ENCODE measurements around the gene IGSF9. TPM values are rescaled to one million over a fixed set of nuclear protein-coding genes. Genes with fewer than 3 reads are reported as not detected.

IGSF9 gene
- total RNA-seq, 2 experiments from 2014 or later: 0.07 TPM; not detected in 1

GRCh38 chr1:159936273-159936904 is 9.0 kb downstream of the IGSF9 start:
- POLR2A ChIA-PET: interaction anchor here (0.6 to 3.0 kb wide), 2 partner anchors 12 to 70 kb away, joined by 3 to 11 read pairs; partner anchors contain the start of gene TAGLN2

DNA sequence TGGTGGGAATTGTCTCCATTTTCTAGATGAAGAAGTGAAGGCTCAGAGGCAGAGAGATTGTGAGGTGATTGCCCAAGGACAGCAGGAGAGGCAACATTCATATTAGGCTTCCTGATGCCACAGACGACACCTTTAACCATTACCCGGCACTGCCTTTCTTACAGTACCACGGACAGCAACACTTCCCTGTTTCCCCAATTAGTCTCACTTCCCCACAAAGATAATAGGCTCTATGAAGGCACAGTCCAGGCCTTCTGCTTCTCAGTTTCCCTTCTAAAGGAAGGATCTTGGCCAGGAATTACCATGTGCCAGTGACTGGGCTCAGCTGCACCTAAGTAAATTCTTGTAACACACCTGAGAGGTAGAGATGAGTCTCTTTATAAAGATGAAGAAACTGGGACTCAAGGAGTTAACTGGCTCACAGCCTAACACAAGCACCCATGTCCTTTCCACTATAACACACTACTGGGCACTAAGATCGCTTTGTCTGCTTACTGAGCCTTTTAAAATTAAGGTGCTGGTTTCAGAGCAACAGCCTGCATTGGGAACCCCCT is 9.6 kb downstream of the IGSF9 start:
- Mint-ChIP-seq H3K4me1 (ENCODE audit: low read depth) (peaks cover 3% of the 10 kb centered on the region), H3K27me3 (peaks cover 2% of the 10 kb centered on the region), H3K4me3 (no peak overlapping the region), H3K36me3 (ENCODE audit: low read depth) (no peaks in the 10 kb centered on the region), H3K9me3 (no peaks in the 10 kb centered on the region), H3K27ac (no peak overlapping the region)
- intact Hi-C loops (cut with micrococcal nuclease): loop anchor here (2.0 to 5.0 kb wide), 2 partner anchors 71 to 152 kb away; no protein-coding TSS in a partner anchor
- POLR2A ChIA-PET: interaction anchor here (0.6 to 3.0 kb wide), 2 partner anchors 11 to 21 kb away, joined by 5 to 11 read pairs; partner anchors contain the start of gene TAGLN2
- ATAC-seq (no peak), DNase-seq (no peak)
- CTCF ChIA-PET: interaction anchor here (0.9 to 21.5 kb wide), 13 partner anchors 10 to 143 kb away, joined by 3 to 374 read pairs (median 4); partner anchors contain the start of genes IGSF9 and TAGLN2
- TF ChIP-seq, protein P1, sequence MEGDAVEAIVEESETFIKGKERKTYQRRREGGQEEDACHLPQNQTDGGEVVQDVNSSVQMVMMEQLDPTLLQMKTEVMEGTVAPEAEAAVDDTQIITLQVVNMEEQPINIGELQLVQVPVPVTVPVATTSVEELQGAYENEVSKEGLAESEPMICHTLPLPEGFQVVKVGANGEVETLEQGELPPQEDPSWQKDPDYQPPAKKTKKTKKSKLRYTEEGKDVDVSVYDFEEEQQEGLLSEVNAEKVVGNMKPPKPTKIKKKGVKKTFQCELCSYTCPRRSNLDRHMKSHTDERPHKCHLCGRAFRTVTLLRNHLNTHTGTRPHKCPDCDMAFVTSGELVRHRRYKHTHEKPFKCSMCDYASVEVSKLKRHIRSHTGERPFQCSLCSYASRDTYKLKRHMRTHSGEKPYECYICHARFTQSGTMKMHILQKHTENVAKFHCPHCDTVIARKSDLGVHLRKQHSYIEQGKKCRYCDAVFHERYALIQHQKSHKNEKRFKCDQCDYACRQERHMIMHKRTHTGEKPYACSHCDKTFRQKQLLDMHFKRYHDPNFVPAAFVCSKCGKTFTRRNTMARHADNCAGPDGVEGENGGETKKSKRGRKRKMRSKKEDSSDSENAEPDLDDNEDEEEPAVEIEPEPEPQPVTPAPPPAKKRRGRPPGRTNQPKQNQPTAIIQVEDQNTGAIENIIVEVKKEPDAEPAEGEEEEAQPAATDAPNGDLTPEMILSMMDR (IDR thresholded peaks at IDR 0.05): no peak

More at GRCh38 chr1:159936273-159936904, 9.0 kb downstream of the IGSF9 start:
- TF ChIP-seq, protein P1 (IDR thresholded peaks at IDR 0.05): peak; percentile 97
- ATAC-seq: peak; percentile 96
- intact Hi-C loops (cut with micrococcal nuclease): loop anchor here (2.0 to 5.0 kb wide), 2 partner anchors 70 to 151 kb away; no protein-coding TSS in a partner anchor
- no peaks in the 10 kb centered on the region for H3K9me3 Mint-ChIP-seq
- H3K27me3 Mint-ChIP-seq: peaks cover 2% of the 10 kb centered on the region
- no peak overlapping the region for H3K4me3 Mint-ChIP-seq
- no peaks in the 10 kb centered on the region for H3K36me3 Mint-ChIP-seq (ENCODE audit: low read depth)
- DNase-seq: peak; percentile 85
- H3K4me1 Mint-ChIP-seq (ENCODE audit: low read depth): peaks cover 3% of the 10 kb centered on the region
- CTCF ChIA-PET: interaction anchor here (0.9 to 21.5 kb wide), 14 partner anchors 10 to 142 kb away, joined by 3 to 374 read pairs (median 4); partner anchors contain the start of genes IGSF9 and TAGLN2
- no peak overlapping the region for H3K27ac Mint-ChIP-seq

DNA sequence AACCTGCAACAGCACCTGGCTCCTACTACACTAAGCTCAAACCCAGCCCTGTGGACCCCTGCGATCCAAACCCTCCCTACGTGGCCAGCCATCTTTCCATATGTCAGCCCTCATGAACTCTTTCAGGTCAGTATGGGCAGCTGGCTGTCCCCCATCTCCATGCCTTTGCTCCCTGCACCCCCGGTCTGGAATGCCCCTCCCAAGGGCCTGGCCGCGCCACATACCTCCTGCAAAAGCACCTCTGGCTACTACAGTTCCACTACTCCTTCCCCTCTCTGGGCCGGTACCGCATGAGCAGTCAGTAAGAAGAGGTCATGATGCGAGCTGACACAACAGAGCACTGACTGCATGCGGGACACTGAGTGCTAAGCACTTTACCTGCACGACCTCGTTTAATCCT is 10.1 kb downstream of the IGSF9 start:
- ChIA-PET CTCF (interaction anchor here (0.9 to 21.5 kb wide), 11 partner anchors 8 to 151 kb away, joined by 3 to 374 read pairs (median 4); partner anchors contain the start of gene IGSF9), POLR2A (interaction anchor here (0.6 to 3.0 kb wide), 2 partner anchors 11 to 20 kb away, joined by 5 to 11 read pairs; partner anchors contain the start of gene TAGLN2)
- H3K36me3 Mint-ChIP-seq (ENCODE audit: low read depth): no peaks in the 10 kb centered on the region
- intact Hi-C loops (cut with micrococcal nuclease): loop anchor here (5.0 kb wide), 1 partner anchor 152 kb away; no protein-coding TSS in a partner anchor
- ATAC-seq (no peak), DNase-seq (no peak)
- H3K9me3 Mint-ChIP-seq: no peaks in the 10 kb centered on the region
- peaks cover 3% of the 10 kb centered on the region for H3K4me1 Mint-ChIP-seq (ENCODE audit: low read depth)
- no peak overlapping the region for H3K4me3 Mint-ChIP-seq
- no peak overlapping the region for H3K27ac Mint-ChIP-seq
- H3K27me3 Mint-ChIP-seq: peaks cover 2% of the 10 kb centered on the region
- TF ChIP-seq, protein P1 (IDR thresholded peaks at IDR 0.05): no peak

GRCh38 chr1:159934136-159935039 is 11.0 kb downstream of the IGSF9 start:
- ATAC-seq (no peak), DNase-seq (no peak)
- H3K9me3 Mint-ChIP-seq: no peaks in the 10 kb centered on the region
- H3K4me3 Mint-ChIP-seq: no peak overlapping the region
- H3K4me1 Mint-ChIP-seq (ENCODE audit: low read depth): peaks cover 3% of the 10 kb centered on the region
- POLR2A ChIA-PET: interaction anchor here (1.0 to 3.0 kb wide), 2 partner anchors 9 to 10 kb away, joined by 3 to 11 read pairs; partner anchors contain the start of gene TAGLN2
- H3K27ac Mint-ChIP-seq: no peak overlapping the region
- intact Hi-C loops (cut with micrococcal nuclease): loop anchor here (5.0 kb wide), 1 partner anchor 153 kb away; no protein-coding TSS in a partner anchor
- H3K27me3 Mint-ChIP-seq: peaks cover 2% of the 10 kb centered on the region
- H3K36me3 Mint-ChIP-seq (ENCODE audit: low read depth): no peaks in the 10 kb centered on the region
- TF ChIP-seq, protein P1 (IDR thresholded peaks at IDR 0.05): no peak
- CTCF ChIA-PET: interaction anchor here (1.0 to 21.5 kb wide), 9 partner anchors 9 to 152 kb away, joined by 3 to 374 read pairs (median 4); partner anchors contain the start of genes IGSF9 and PIGM

All from activated CD8-positive, alpha-beta T cell treated with anti-CD3 and anti-CD28 coated beads for 36 hours (primary cell).